Stimulated activated CD4-positive, alpha-beta T cell treated with anti-CD3 and anti-CD28 coated beads, TNF-alpha, amount 100 ng/mL, for 48 hours (primary cell): ENCODE measurements around the gene GPC6.
"Not testable (repeated sequence)": the region's sequence is repeated elsewhere in the genome, so short reads cannot be mapped to it uniquely, and the experiment has no call there.

Experiments
- DNase-seq, 3 donors: peaks; one replicate each; pipeline ENCODE4 v3.0.0-alpha.2; 2020; ENCODE audit warnings: low read depth in 3 of 3

The GPC6 gene

DNA sequence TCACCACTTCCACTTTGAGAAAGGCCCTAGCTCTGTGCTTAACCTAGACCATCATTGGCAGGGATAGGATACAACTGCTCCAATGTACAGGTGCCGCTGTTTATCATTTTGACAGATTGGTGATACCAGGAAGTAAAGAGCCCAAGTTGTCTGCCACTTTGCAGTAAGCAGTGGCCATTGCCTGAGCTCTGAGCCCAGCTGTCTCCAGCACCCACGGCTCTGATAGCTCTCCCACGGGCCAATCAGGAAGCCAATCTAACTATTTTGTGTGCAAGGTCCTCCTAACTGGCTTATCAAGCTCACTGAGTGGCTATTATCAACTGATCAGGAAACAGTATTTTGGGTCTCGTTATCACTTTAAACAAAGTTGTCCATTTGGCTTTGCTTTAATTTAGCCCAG lies 1071.7 kb downstream of the GPC6 start:
- no peak for DNase-seq

DNA sequence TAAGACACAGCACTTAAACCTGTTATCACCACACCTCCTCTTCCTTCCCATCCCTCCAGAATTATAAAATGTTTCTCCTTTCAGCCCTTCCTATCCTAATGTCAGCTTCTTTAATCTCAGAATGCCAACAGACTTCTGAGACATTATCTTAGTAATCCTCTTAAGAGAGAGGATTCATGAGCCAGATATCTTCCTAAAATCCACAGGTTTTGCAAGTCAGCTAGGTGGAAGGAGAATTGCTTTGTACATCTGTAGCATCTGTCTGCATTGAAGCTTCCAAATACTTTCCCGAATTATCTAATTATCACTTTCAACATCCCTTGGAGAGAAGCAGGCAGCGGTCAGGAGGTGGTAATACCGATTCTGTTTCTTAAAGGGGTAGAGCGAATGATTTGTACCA lies 1073.8 kb downstream of the GPC6 start:
- DNase-seq: no peak

DNA sequence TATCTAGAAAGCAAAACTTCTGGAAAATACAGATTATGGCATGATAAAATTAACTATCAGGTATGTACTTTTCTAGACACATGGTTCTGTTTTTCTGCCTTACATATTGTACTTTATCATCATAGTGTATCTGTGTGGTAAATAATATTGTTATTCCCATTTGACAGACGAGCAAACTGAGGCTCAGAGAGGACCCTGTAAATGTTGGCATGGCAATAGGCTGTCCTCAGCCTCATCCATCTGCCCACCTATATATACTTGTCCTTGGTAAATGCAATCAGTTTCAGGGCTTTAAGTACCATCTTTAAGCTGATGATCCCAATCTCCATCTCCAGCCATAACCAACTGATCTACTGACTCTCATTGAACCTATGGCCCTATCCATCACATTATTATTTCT lies 1074.9 kb downstream of the GPC6 start:
- DNase-seq: no peak

DNA sequence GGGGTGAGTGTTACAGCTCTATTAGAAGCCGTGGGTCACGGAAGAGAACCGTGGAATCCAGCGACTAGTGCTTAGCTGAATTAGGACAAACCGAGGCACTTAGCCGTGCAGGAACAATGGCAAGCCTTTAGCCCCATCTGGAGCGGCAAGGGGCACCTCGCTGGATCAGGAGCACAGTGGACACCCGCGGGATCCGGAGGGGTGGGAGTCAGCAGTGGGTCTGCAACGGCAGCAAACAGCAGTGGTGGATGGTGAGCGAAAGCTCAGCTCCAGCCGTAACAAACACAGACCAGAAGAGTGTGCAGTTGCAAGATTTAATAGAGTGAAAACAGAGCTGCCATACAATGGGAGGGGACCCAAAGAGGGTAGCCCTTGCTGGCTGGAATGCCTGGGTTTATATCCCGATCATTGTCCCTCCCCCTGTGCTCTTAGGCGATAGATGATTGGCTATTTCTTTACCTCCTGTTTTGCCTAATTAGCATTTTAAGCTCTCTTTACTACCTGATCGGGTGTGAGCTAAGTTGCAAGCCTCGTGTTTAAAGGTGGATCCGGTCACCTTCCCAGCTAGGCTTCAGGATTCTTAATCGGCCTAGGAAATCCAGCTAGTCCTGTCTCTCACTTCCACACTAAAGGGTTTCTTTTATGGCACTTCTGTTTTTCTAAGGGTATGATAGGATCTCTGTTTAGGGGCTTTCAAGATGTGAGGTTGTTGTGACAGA lies 1076.4 kb downstream of the GPC6 start:
- not testable (repeated sequence) for DNase-seq

- no peak for DNase-seq
These were observed 1077.1 kb downstream of the GPC6 start for GRCh38 chr13:94303644-94304174.

GRCh38 chr13:94305033-94305432 lies 1078.4 kb downstream of the GPC6 start:
- DNase-seq: no peak

- DNase-seq: no peak
These were observed 1078.9 kb downstream of the GPC6 start for GRCh38 chr13:94305463-94305862.

- no peak for DNase-seq
These were observed 1079.3 kb downstream of the GPC6 start for GRCh38 chr13:94305934-94306333.

DNA sequence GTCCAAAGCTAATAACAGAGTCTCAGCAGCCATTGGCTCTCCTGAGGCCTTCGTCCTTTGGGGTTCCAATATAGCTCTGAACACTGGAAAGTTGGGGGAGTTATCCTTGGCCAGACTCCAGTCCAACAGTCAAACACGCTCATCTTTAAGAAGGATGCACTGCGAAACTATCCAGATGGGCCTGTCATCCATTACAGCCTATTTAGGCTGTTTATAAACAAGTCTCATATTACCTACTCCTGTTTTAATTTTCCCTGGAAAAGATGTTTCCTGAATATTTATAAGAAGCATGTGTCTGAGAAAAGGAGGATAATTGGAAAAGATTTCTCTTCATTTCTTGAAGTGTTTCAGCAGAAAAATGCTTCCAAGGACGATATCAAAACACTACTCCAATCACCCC lies 1082.2 kb downstream of the GPC6 start:
- no peak for DNase-seq

- DNase-seq: no peak
These were observed 1083.0 kb downstream of the GPC6 start for GRCh38 chr13:94309576-94309975.

GRCh38 chr13:94309997-94310855 lies 1083.6 kb downstream of the GPC6 start:
- DNase-seq: no peak

DNA sequence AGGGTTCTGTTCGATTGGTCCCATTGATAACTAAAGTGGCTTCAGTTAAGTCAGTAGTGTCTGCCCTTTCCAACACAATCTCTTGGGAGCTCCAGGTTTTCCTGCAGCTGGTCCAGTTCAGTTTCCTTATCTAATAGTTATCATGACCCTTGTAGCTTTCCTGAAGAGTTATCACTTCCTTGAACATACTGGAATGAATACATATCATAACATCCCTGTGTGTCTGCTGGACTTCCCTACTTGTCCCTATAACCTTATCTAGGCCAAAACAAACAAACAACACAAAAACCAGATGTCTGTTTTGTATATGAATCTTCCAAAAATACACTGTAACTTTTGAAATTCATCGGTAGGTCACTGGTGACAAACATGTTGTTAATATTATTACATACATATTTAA lies 1085.3 kb downstream of the GPC6 start:
- no peak for DNase-seq

DNA sequence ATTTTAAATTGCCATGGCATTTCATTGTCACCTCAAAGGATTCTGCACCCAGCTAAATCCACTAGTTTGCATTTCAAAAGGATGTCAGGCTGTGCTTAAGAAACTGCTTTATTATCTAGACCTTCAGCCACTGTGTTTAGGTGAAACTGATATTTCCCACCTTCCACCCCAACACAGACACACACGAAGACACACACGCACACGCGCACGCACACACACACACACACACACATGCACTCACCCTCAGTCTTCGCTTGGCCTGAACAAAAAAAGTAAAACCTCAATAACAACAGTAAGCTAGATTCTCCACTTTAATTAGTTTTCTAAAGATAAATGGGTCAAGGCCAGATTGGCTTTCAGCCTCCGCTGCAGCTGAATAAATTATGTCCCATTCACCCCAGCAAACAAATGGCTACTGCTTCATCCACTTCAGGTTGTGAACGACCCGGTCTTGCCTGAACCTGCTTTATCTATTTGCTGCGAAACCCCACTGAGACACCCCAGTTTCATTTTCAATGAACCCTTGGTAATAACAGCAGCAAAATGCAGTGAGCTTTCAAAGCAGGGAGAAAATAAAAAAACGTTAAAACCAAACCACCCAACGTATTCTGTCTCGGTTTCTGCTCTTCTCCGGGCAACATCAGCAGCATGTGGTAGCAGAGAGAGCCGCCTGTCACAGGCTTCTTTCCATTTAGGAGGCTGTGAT lies 1086.1 kb downstream of the GPC6 start:
- DNase-seq: no peak

DNA sequence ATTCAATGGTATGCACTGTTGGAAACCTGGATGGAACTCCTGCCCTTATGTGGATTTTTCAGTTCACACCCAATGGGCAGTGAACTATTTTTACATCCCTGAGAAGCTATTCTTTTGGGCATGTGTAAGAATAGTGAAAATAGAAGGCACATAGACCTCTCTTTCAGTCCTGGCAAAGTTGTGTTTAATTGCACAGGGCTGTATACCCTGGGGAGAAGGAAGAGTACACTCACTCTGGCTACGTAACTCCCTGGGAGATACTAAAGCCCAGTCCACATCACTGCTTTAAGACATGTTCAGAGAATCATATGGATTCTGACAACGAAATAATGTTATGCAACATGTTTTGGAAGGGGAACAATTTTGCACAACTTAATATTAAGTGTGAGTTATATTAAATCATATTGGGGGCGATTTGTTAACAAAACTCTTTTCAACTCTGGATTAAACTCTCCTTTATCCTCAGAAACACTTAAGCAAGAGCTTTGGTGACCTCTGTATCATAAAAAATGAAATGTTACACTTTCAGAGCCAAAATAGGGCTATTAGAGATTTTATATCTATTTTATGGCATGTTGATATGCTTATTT lies 1086.8 kb downstream of the GPC6 start:
- no peak for DNase-seq

- no peak for DNase-seq
These were observed 1087.3 kb downstream of the GPC6 start for GRCh38 chr13:94313926-94314325.

DNA sequence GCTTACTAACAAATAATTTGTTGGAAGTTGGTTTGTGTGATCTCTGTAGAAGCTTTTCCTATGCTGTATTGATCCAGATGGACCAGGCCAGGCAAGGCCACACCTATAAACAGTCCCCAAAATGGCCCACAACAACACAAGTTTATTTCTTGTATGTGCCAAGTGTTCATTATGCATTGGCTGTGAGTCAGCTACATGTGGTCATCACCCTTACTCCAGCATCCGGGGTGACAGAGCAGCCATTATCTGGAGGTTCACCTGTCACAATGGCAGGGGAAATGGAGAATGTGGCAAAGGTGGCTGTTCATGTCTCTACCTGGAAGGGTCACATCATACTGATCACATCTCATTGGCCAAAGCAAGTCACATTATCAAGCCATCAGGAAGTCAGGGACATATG lies 1088.6 kb downstream of the GPC6 start:
- no peak for DNase-seq

DNA sequence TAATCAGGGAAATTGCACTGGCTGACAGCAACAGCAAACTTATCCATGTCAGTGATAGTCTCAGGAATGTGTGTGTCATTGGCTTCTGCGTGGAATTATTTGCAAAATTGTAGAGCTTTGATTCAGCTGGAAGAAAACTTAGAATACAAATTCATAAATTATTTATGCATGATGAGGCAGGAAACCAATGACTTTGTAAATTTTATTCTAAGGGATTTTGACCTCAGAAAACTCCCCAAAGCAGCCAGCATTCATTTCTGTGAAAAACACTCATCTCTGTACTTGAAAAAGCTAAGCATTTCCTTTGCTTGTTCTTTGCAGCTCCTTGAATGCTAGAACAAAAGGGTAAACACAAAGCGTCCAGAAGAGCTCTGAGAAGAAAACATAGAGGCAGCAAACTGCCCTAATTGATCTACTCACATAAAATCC lies 1090.5 kb downstream of the GPC6 start:
- no peak for DNase-seq

- no peak for DNase-seq
These were observed 1091.8 kb downstream of the GPC6 start for GRCh38 chr13:94318418-94318817.

DNA sequence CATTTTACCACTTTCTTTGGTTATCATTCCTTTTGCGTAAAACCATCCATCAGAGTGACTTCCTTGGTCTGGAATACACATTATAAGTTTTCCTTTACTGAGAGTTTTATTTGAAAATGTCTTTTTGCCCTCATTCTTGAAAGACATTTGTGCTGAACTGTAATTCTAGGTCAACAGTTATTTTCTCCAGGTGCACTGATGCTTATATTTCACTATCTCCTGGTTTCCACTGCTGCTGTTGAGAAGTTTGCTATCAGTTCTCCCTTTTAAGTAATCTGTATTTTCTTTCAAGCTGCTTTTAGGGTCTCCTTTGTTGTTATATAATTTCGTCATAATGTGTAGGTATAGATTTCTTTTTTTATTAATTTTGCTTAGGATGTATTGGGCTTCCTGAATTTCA lies 1092.9 kb downstream of the GPC6 start:
- DNase-seq: no peak

GRCh38 chr13:94322925-94323763 lies 1096.5 kb downstream of the GPC6 start:
- no peak for DNase-seq
